Activated gamma-delta T cell treated with Interleukin-2 at 50 U/mL for 16 hours (primary cell): Measurements from ENCODE around the gene PBX4.
A peak's percentile ranks its signal among the peaks of the same experiment; 100 is the strongest.
"Not testable (repeated sequence)": the region's sequence is repeated elsewhere in the genome, so short reads cannot be mapped to it uniquely, and the experiment has no call there.

ENCODE experiments used
- DNase-seq: peaks from one replicate; pipeline ENCODE4 v3.0.0-alpha.2; 2020

Gene PBX4, protein sequence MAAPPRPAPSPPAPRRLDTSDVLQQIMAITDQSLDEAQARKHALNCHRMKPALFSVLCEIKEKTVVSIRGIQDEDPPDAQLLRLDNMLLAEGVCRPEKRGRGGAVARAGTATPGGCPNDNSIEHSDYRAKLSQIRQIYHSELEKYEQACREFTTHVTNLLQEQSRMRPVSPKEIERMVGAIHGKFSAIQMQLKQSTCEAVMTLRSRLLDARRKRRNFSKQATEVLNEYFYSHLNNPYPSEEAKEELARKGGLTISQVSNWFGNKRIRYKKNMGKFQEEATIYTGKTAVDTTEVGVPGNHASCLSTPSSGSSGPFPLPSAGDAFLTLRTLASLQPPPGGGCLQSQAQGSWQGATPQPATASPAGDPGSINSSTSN

DNA sequence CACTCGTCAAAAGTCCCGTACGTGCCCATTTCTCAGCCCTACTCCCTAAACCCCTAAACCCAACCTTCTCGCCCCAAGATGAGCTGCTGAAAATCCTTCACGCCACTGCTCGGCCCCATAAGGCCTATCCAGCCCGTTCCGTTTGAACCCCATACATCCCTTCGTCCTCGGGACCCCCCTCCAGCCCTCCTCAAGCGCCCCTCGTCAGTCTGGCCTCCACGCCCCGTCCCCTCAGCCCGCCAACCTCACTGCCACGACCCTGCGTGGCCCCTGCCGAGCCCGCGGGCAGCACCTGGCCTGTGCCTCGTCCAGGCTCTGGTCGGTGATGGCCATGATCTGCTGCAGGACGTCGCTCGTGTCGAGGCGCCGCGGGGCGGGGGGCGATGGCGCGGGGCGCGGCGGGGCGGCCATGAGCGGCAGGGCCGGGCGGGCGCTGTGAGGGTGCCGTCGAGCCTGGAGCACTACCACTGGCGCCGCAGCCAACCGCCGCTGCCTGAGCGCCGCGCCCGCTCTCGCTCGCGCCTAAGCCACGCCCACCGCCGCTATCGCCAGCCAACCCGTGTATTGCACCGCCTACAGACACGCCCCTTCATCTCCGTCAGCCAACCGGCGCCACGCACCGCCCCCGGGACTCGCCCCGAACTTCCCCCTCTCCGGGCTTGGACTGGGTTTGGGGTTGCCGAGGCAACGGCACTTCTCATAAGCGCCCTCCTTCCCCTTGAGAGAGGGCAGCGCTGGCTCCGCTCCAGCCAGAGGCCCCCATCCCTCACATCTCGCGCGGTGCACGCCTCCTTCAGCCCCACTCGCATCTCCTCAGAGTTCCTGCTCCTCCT is at the start of gene PBX4:
Gene PBX4, minus strand, starts transcription at position 469 of the 833 bp plus-strand sequence. Its CDS starts 58 bp downstream, at position 411.
- DNase-seq: peak; percentile 99

DNA sequence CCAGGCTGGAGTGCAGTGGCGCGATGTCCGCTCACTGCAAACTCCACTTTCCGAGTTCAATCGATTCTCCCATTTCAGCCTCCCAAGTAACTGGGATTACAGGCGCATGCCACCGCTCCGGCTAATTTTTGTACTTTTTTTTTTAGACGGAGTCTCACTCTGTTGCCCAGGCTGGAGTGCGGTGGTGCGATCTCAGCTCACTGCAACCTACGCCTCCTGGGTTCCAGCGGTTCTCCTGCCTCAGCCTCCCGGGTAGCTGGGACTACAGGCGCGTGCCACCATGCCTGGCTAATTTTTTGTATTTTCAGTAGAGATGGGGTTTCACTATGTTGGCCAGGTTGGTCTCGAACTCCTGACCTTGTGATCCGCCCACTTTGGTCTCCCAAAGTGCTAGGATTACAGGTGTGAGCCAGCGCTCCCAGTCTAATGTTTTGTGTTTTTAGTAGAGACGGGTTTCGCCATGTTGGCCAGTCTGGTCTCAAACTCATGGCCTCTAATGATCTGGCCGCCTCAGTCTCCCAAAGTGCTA is 47.0 kb upstream of the PBX4 start:
- not testable (repeated sequence) for DNase-seq

DNA sequence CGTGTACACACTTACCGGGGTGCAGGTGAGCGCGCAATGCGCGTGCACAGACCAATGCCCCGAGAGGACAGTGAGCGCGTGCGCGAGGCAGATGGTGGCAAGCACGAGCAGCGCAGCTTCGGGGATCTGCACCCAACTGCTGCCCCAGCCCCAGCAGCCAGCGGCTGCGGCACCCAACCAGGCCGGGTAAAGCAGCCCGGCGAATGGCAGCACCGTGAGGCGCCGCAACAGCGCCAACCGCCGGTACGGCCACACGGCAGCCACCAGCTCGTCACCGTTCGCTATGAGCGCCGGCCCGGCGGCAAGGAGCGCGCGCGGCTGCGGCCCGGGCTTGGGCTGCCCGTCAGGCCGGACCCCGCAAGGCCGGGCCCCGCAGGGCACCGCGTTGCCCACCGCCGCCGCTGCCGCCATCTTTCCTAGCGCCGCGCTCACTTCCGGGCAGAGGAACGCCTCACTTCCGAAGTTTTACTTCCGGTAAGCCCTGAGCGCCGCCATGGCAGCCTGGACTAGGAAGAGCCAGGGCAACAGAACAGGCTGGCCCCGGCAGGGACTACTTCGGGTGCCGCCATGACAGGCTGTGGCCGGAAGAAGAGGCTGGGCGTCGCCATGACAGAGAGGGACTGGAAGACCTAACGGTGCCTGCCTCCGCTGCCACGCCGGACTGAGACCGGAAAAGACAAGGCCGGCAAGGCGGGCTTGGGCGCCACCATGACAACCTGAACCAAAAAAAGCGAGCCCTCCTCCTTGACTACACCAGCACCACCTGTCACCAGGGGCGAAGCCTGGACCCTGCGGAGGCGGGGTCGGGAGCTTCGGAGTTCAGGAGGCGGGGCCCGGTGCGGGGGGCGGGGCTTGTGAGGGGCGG is 45.0 kb upstream of the PBX4 start, which contains the start of gene ATP13A1:
Gene ATP13A1, minus strand, starts transcription at position 421 of the 865 bp plus-strand sequence. Its CDS starts 10 bp downstream, at position 411.
- DNase-seq: peak; percentile 93

- DNase-seq: no peak
These were observed 44.4 kb upstream of the PBX4 start for GRCh38 chr19:19662871-19663255.

GRCh38 chr19:19662344-19662743 is 43.9 kb upstream of the PBX4 start:
- DNase-seq: no peak

- no peak for DNase-seq
These were observed 43.3 kb upstream of the PBX4 start for GRCh38 chr19:19661675-19662251.

GRCh38 chr19:19661141-19661674 is 42.7 kb upstream of the PBX4 start:
- no peak for DNase-seq

- DNase-seq: no peak
These were observed 41.3 kb upstream of the PBX4 start for GRCh38 chr19:19659646-19660245.

GRCh38 chr19:19657397-19657783 is 38.9 kb upstream of the PBX4 start:
- no peak for DNase-seq

GRCh38 chr19:19656451-19657396 is 38.2 kb upstream of the PBX4 start:
- no peak for DNase-seq

GRCh38 chr19:19655641-19656343 is 37.3 kb upstream of the PBX4 start:
- DNase-seq: no peak

- DNase-seq: no peak
These were observed 36.6 kb upstream of the PBX4 start for GRCh38 chr19:19655051-19655594.

- no peak for DNase-seq
These were observed 36.0 kb upstream of the PBX4 start for GRCh38 chr19:19654441-19654840.

- no peak for DNase-seq
These were observed 35.2 kb upstream of the PBX4 start for GRCh38 chr19:19653597-19654147.

- no peak for DNase-seq
These were observed 34.2 kb upstream of the PBX4 start for GRCh38 chr19:19652482-19653295.

GRCh38 chr19:19651076-19651475 is 32.6 kb upstream of the PBX4 start:
- no peak for DNase-seq

- no peak for DNase-seq
These were observed 31.8 kb upstream of the PBX4 start for GRCh38 chr19:19650331-19650730.

GRCh38 chr19:19649580-19649995 is 31.1 kb upstream of the PBX4 start:
- DNase-seq: no peak
